HepG2 (cell line): ENCODE data around the gene TARS3. TPM values are rescaled to one million over a fixed set of nuclear protein-coding genes. Genes with fewer than 3 reads are reported as not detected.

Source experiments
- ATAC-seq: fragments of 200-7000 bp; cut with Tn5 transposase; 3 replicates; pipeline ENCODE4 v1.9.1; 2020; ENCODE audit warnings: mild to moderate bottlenecking, moderate library complexity
- BruUV-seq: library from RNA; stranded (reverse); fragments of 400-500 nt; replicated peaks from 2 replicates; lab custom pipeline; 2021; lab: Mats Ljungman, UMichigan
- CTCF ChIA-PET: fragments of 300-600 bp; formaldehyde crosslinking; extraction: SDS; loops from one replicate; lab custom pipeline; 2021; ENCODE audit warnings: low total read pairs, inconsistent platforms, low intra/inter-chr PET ratio; lab: Yijun Ruan, JAX
- POLR2A ChIA-PET: fragments of 350-600 bp; sonication (Branson Sonifier 250); formaldehyde crosslinking; loops from one replicate; lab custom pipeline; 2020; ENCODE audit warnings: antibody characterized with exemption, inconsistent platforms; lab: Yijun Ruan, JAX
- DNase-seq: peaks from one replicate; pipeline ENCODE4 v3.0.0-alpha.2; 2015; ENCODE audit warnings: low spot score
- FAIRE-seq: peaks from 3 replicates; lab custom pipeline; 2011; peaks lifted over from hg19 to GRCh38; lab: Jason Lieb, UNC
- H2AFZ ChIP-seq: one replicate; pipeline ENCODE4 v1.6.1; 2011; ENCODE audit warnings: low read length, inconsistent platforms
- H3K27ac ChIP-seq: fragments of 300-600 bp; 3 replicates; pipeline ENCODE4 v1.8.0; 2011; ENCODE audit warnings: mixed run types, mild to moderate bottlenecking, mixed read lengths, low read length, inconsistent platforms; ENCODE audit not compliant: insufficient read depth; ENCODE audit errors: extremely low read length
- H3K27me3 ChIP-seq, 2 experiments: fragments of 200-600 bp in 1 of 2; 2 replicates in 1 of 2; 3 replicates in 1 of 2; pipeline versions ENCODE4 v1.6.0 to v1.8.0; 2011; ENCODE audit warnings: low read length in 2 of 2, mild to moderate bottlenecking in 2 of 2, moderate library complexity in 2 of 2, inconsistent platforms in 1 of 2; ENCODE audit not compliant: insufficient read depth in 2 of 2, control insufficient read depth in 1 of 2
- H3K36me3 ChIP-seq, 2 experiments: fragments of 200-600 bp in 1 of 2; replicated peaks in 1 of 2; 2 replicates in 1 of 2; 3 replicates in 1 of 2; pipeline versions ENCODE4 v1.5.1 to v1.8.0; 2011; ENCODE audit warnings: low read length in 2 of 2, inconsistent platforms in 1 of 2; ENCODE audit not compliant: insufficient read depth in 2 of 2, control insufficient read depth in 1 of 2
- H3K4me1 ChIP-seq: 2 replicates; pipeline ENCODE4 v1.5.1; 2012; ENCODE audit warnings: low read length, inconsistent platforms; ENCODE audit not compliant: insufficient read depth
- H3K4me2 ChIP-seq: 2 replicates; pipeline ENCODE4 v1.6.0; 2011; ENCODE audit warnings: low read depth, low read length, inconsistent platforms
- H3K4me3 ChIP-seq, 3 experiments: fragments of 200-600 bp in 1 of 3; sonication (generic), shearing (Covaris generic) in 1 of 3; replicated peaks in 1 of 3; 2 replicates each; pipeline ENCODE4 v1.5.1; 2011 to 2016; ENCODE audit warnings: low read length in 3 of 3, inconsistent platforms in 2 of 3, low read depth in 2 of 3, mild to moderate bottlenecking in 2 of 3, control low read depth in 1 of 3, mixed read lengths in 1 of 3; ENCODE audit not compliant: insufficient read depth in 1 of 3
- H3K79me2 ChIP-seq: one replicate; pipeline ENCODE4 v1.6.1; 2011; ENCODE audit warnings: low read length, inconsistent platforms; ENCODE audit not compliant: insufficient read depth
- H3K9ac ChIP-seq: 2 replicates; pipeline ENCODE4 v1.6.0; 2011; ENCODE audit warnings: mild to moderate bottlenecking, low read depth, low read length, inconsistent platforms; ENCODE audit not compliant: insufficient read depth
- H3K9me3 ChIP-seq: 2 replicates; pipeline ENCODE4 v1.5.1; 2012; ENCODE audit warnings: mild to moderate bottlenecking, low read length
- H4K20me1 ChIP-seq: 2 replicates; pipeline ENCODE4 v1.6.0; 2011; ENCODE audit warnings: inconsistent platforms, mild to moderate bottlenecking, low read length, moderate library complexity; ENCODE audit not compliant: insufficient read depth
- FOXM1 ChIP-seq: sonication (generic); formaldehyde crosslinking; IDR thresholded peaks from 2 replicates; pipeline ENCODE4 v1.5.0; 2020; ENCODE audit warnings: missing genetic modification reagents
- HES4 ChIP-seq: sonication (generic); formaldehyde crosslinking; IDR thresholded peaks from 2 replicates; pipeline ENCODE4 v1.9.0; 2021; ENCODE audit warnings: mild to moderate bottlenecking, missing genetic modification reagents, borderline replicate concordance
- SALL1 ChIP-seq: sonication (generic); formaldehyde crosslinking; IDR thresholded peaks from 2 replicates; pipeline ENCODE4 v1.8.0; 2022; ENCODE audit warnings: mild to moderate bottlenecking, missing genetic modification reagents
- TFE3 ChIP-seq: IDR thresholded peaks from 2 replicates; pipeline ENCODE4 v1.6.1; 2016
- ZC3H13 ChIP-seq: sonication (generic); formaldehyde crosslinking; IDR thresholded peaks from 2 replicates; pipeline ENCODE4 v1.8.1; 2023; ENCODE audit warnings: mild to moderate bottlenecking, missing genetic modification reagents, moderate library complexity
- ZNF367 ChIP-seq: sonication (generic); formaldehyde crosslinking; IDR thresholded peaks from 2 replicates; pipeline ENCODE4 v1.4.0; 2020; ENCODE audit warnings: missing genetic modification reagents, borderline replicate concordance
- ZNF710 ChIP-seq: sonication (generic); formaldehyde crosslinking; IDR thresholded peaks from 2 replicates; pipeline ENCODE4 v1.5.0; 2020; ENCODE audit warnings: mild to moderate bottlenecking, missing genetic modification reagents, borderline replicate concordance
- ZSCAN22 ChIP-seq: sonication (generic); formaldehyde crosslinking; IDR thresholded peaks from 2 replicates; pipeline ENCODE4 v1.4.0; 2020; ENCODE audit warnings: mild to moderate bottlenecking, missing genetic modification reagents
- WGBS: methylation state at CpG from one replicate; pipeline ENCODE4 v1.1.6; 2017; ENCODE audit warnings: low lambda C conversion rate; 5-methylcytosine and 5-hydroxymethylcytosine counted together
- in situ Hi-C: cut with HindIII; loops from 2 replicates; pipeline ENCODE4 v1.10.0; 2017; ENCODE audit warnings: low pct_unique_long_range_greater_than_20kb; ENCODE audit not compliant: extremely low pct_ligation_motif_present
- intact Hi-C: fragments of 100-400 bp; cut with micrococcal nuclease; formaldehyde crosslinking; loops from one replicate; pipeline ENCODE4 v1.10.0; 2022; ENCODE audit not compliant: unreplicated experiment
- polyA plus RNA-seq, 8 experiments: library from polyadenylated mRNA; depleted of rRNA in 3 of 8; stranded (reverse) in 7 of 8; unstranded in 1 of 8; fragments of >200 nt; fragmentation: Illumina TruSeq in 4 of 8; extraction: Trizol in 4 of 8; gene quantifications; 2 replicates each; pipeline versions ENCODE4 v1.2.1 to v1.2.3, GENCODE V29; 2011 to 2016; ENCODE audit warnings: low read depth in 4 of 8, missing spikeins in 1 of 8, mixed read lengths in 1 of 8; ENCODE audit not compliant: insufficient read depth in 1 of 8
- total RNA-seq, 5 experiments: library from RNA; depleted of rRNA; stranded (reverse); fragments of >200 nt; fragmentation: Illumina TruSeq; extraction: Trizol; gene quantifications; 2 replicates each; pipeline ENCODE4 v1.2.3, GENCODE V29; 2016; ENCODE audit warnings: low read depth in 1 of 5

The TARS3 gene
- total and polyA plus RNA-seq, 2 of the 13 experiments (the other 11 are each of a cell fraction or from before 2014, with no cell fraction given), result 4.1 to 11.7 TPM

- TF ChIP-seq ZSCAN22 (CRISPR knock-in tag) (no peak), HES4 (CRISPR knock-in tag) (no peak), ZNF367 (CRISPR knock-in tag) (no peak), TFE3 (CRISPR knock-in tag) (no peak), SALL1 (CRISPR knock-in tag) (0 out of 2 replicates have a peak, but pooled peaks have one; percentile 13)
Measured at GRCh38 chr15:101608201-101608600, 116.1 kb downstream of the TARS3 start (continued).

- H3K36me3 ChIP-seq, result peaks cover 0 to 14% of the 10 kb centered on the region in 2 experiments; a peak in 2 of 5 replicates
- 73% methylated on average over 2 of the region's 2 CpGs for WGBS
- TF ChIP-seq FOXM1 (CRISPR knock-in tag) (no peak), ZC3H13 (CRISPR knock-in tag) (no peak), ZNF710 (no peak)
- TF ChIP-seq, all 625 proteins: peak for 0
- Histone ChIP-seq H3K9ac (no peak overlapping the region), H4K20me1 (no peaks in the 10 kb centered on the region), H3K9me3 (no peaks in the 10 kb centered on the region), H3K4me1 (peaks cover 34% of the 10 kb centered on the region), H2AFZ (no peak overlapping the region), H3K4me2 (no peak overlapping the region), H3K27ac (no peak overlapping the region), H3K79me2 (peaks cover 5% of the 10 kb centered on the region), H3K27me3 (no peaks in the 10 kb centered on the region; a peak in 1 of 5 replicates), H3K4me3 (no peak overlapping the region)
- DNase-seq (no peak), FAIRE-seq (no peak), ATAC-seq (peak; percentile 20; the same call in 1 of the 3 replicates)
- ChIA-PET CTCF (no interaction called here), POLR2A (no interaction called here)
- intact Hi-C loops (no loop called here), in situ Hi-C loops (no loop called here)
- no TSS peak for BruUV-seq
Measured at GRCh38 chr15:101607108-101607507, 117.2 kb downstream of the TARS3 start.
